PFSK-1 (cell line): ENCODE measurements around the gene OR2T1.
"Not testable (repeated sequence)": the region's sequence is repeated elsewhere in the genome, so short reads cannot be mapped to it uniquely, and the experiment has no call there.

Experiments
- FOXP2 ChIP-seq: optimal IDR thresholded peaks from 2 replicates; pipeline ENCODE3; 2011; ENCODE audit warnings: borderline replicate concordance, control low read depth, inconsistent platforms; ENCODE audit not compliant: insufficient read depth; ENCODE audit errors: extremely low read length, extremely low read depth
- REST ChIP-seq, 2 experiments: IDR thresholded peaks; 2 replicates each; pipeline versions ENCODE4 v1.6.1 to v1.8.0; 2011 to 2012; ENCODE audit warnings: low read depth in 2 of 2, low read length in 2 of 2, control low read depth in 1 of 2, inconsistent platforms in 1 of 2, mild to moderate bottlenecking in 1 of 2, moderate library complexity in 1 of 2; ENCODE audit not compliant: insufficient read depth in 1 of 2
- SIN3A ChIP-seq: IDR thresholded peaks from 2 replicates; pipeline ENCODE4 v1.6.1; 2012; ENCODE audit warnings: mild to moderate bottlenecking, low read length, moderate library complexity, borderline replicate concordance; ENCODE audit not compliant: insufficient read depth

The OR2T1 gene

GRCh38 chr1:248445399-248445798, 42.6 kb downstream of the OR2T1 start, which contains the start of gene OR2T2:
Gene OR2T2 (plus strand): TSS chr1:248445637. CDS start chr1:248452798, 7,161 bp downstream.
- not testable (repeated sequence) for TF ChIP-seq REST (IDR thresholded peaks at IDR 0.05; ENCODE audit: insufficient read depth in 1 of 2, low read depth in 2 of 2, low read length in 2 of 2); SIN3A; FOXP2
